AG08395 (cell line): ENCODE results near the gene NCAM2.

ENCODE experiments used
- DNase-seq: peaks from one replicate; pipeline ENCODE4 v3.0.0; 2012; ENCODE audit warnings: mixed read lengths, low spot score

Gene NCAM2

DNA sequence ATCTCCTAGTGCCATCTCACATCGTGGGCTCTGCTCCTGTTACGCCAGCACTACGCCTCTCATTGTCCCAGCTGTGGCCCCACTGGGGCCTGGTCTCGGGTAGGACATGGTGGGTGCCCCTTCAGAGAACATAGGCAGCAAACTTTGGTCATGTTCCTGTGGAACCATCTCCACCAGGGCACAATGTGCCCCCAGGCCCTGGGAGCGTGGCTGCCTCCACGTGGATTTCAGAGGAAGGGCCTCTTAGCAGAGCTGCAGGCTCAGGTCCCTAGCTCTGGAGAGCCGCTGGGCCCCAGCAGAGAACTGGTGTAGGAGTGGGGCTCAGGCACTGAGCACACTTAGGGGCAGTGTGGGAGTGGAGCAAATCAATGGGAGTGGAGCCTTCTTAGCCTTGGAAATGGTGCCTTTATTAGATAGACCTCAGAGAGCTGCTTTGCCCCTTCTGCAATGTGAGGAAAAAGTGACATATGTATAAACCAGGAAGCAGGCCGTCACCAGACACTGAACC, 460.0 kb downstream of the NCAM2 start:
- DNase-seq = no peak

DNA sequence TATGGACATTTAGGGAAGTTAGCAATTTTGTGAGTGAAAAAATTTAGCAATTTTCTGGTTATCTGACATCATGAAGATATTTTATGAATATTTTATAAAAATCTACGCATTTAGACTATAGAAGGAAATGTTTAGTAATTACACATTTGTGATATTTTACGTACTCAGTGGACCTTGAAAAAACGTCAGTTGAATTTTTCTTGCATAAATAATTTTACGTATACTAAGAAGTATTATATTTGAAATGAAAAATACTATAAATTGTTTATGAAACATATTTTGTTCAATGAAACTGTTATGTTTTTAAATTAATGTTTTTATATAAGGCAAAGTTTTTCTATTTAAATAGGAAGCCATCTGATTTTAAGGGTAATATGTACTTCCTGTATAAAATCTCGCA, 462.8 kb downstream of the NCAM2 start:
- DNase-seq = no peak

DNA sequence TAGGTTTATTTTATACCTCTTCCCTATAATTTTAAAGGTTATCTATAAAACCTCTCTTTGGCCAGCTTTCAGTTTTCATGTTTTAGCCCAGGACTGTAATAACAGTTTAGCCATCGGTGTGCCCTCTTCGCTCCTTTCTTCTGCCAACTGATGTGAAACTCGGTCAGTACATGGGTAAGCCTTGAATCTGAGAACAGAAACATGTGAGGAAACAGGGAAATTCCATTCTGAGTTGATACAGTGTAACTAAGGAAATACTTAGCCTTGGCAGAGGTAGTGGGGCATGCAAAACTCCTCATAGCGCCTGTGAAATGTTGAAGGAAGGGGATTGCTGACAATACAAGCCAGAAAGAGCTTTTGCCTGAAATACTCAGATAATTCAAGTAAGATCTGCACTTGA, 465.2 kb downstream of the NCAM2 start:
- no peak for DNase-seq

GRCh38 chr21:21464684-21465083, 466.5 kb downstream of the NCAM2 start:
- no peak for DNase-seq

GRCh38 chr21:21466752-21467151, 468.5 kb downstream of the NCAM2 start:
- no peak for DNase-seq

GRCh38 chr21:21468003-21468402, 469.8 kb downstream of the NCAM2 start:
- DNase-seq = no peak

GRCh38 chr21:21481239-21481638, 483.0 kb downstream of the NCAM2 start:
- no peak for DNase-seq

DNA sequence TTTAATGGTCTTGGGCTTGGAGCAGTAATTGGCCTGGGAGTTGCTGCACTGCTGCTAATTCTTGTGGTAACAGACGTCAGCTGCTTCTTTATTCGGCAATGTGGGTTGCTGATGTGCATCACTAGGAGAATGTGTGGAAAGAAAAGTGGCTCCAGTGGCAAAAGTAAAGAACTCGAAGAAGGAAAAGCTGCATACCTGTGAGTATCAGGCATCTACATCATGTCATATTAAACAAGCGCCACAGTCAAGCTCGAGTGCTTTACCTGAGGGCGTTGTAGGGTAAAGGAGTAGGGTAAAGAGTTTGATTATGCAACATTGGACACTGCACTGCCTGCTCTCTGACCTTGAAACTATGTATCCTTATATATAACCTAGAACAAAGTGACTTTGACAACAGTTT, 510.6 kb downstream of the NCAM2 start:
- DNase-seq = no peak

GRCh38 chr21:21530680-21531079, 532.5 kb downstream of the NCAM2 start:
- no peak for DNase-seq

DNA sequence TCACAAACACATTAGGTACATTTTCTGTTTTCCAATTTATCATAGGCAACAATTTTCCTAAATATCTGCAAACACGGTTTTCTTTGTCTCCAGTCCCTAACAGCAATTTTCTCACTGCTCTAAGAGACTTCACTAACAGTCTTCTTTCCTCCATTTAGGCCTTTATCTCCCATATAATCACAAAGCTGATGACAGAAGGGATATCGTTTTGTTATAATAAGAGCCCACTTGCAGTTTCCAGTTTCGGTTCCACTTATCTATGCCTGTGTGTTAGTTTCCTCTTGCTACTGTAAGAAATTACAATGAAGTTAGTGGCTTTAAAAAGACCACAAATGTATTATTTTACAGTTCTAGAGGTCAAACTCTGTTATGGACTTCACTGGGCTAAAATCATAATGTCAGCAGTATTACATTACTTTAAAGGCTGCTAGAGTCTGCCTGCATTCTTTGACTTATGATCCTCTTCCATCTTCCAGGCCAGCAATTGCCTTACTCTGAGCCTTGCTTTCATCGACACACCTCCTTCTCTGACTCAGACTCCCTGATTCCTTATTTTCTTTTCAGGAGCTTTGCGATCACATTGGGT, 549.3 kb downstream of the NCAM2 start:
- no peak for DNase-seq

- no peak for DNase-seq
These were observed 561.3 kb downstream of the NCAM2 start for GRCh38 chr21:21559285-21560045.
